Calu3 (cell line): ENCODE data around the gene KRT23. TPM values are rescaled to one million over a fixed set of nuclear protein-coding genes. Genes with fewer than 3 reads are reported as not detected.

Source experiments
- BruUV-seq: library from RNA; stranded (reverse); fragments of 400-500 nt; replicated peaks from 2 replicates; lab custom pipeline; 2021; lab: Mats Ljungman, UMichigan
- CTCF ChIA-PET: fragments of 300-600 bp; sonication (Branson Sonifier 250); formaldehyde crosslinking; loops from one replicate; lab custom pipeline; 2022; ENCODE audit warnings: antibody characterized with exemption; lab: Charles Lee
- DNase-seq: peaks from one replicate; pipeline ENCODE4 v3.0.0; 2022
- H3K27ac Mint-ChIP-seq: one replicate; pipeline ENCODE4 v1.8.0; 2022; ENCODE audit warnings: mixed read lengths; ENCODE audit not compliant: unreplicated experiment
- H3K27me3 Mint-ChIP-seq: one replicate; pipeline ENCODE4 v1.8.0; 2022; ENCODE audit warnings: mixed read lengths; ENCODE audit not compliant: unreplicated experiment
- H3K36me3 Mint-ChIP-seq: one replicate; pipeline ENCODE4 v1.8.0; 2022; ENCODE audit warnings: mild to moderate bottlenecking, moderate library complexity, mixed read lengths; ENCODE audit not compliant: insufficient read depth, unreplicated experiment
- H3K4me1 Mint-ChIP-seq: one replicate; pipeline ENCODE4 v1.8.0; 2022; ENCODE audit warnings: mild to moderate bottlenecking, low read depth, mixed read lengths; ENCODE audit not compliant: unreplicated experiment
- H3K4me3 Mint-ChIP-seq: one replicate; pipeline ENCODE4 v1.8.0; 2022; ENCODE audit warnings: mild to moderate bottlenecking, low read depth, moderate library complexity, mixed read lengths; ENCODE audit not compliant: unreplicated experiment
- H3K9me3 Mint-ChIP-seq: one replicate; pipeline ENCODE4 v1.8.0; 2022; ENCODE audit warnings: low read depth, mixed read lengths; ENCODE audit not compliant: unreplicated experiment
- CTCF ChIP-seq: fragments of 200-600 bp; IDR thresholded peaks from one replicate; pipeline ENCODE4 v1.8.0; 2022; ENCODE audit warnings: antibody characterized with exemption; ENCODE audit not compliant: unreplicated experiment
- intact Hi-C: fragments of 100-400 bp; cut with micrococcal nuclease; formaldehyde crosslinking; loops from one replicate; pipeline ENCODE4 v1.10.0; 2022; ENCODE audit not compliant: unreplicated experiment
- total RNA-seq: library from RNA; stranded (reverse); gene quantifications from 2 replicates; pipeline ENCODE4 v1.2.3, GENCODE V29; 2022

KRT23 gene
- total RNA-seq, 1 experiment from 2014 or later, result 1,389 TPM

- Mint-ChIP-seq H3K4me3 (no peak overlapping the region), H3K27me3 (no peaks in the 10 kb centered on the region), H3K9me3 (peaks cover 3% of the 10 kb centered on the region), H3K4me1 (peaks cover 75% of the 10 kb centered on the region), H3K36me3 (peaks cover 17% of the 10 kb centered on the region), H3K27ac (peak overlapping the region; percentile 41)
- TF ChIP-seq CTCF, result no peak
- CTCF ChIA-PET, result interaction anchor here (0.7 to 1.6 kb wide), 10 partner anchors 10 to 179 kb away, joined by 3 to 8 read pairs (median 4); partner anchors contain the start of genes KRT23, KRTAP1-1, KRTAP3-1 and KRTAP4-6
- no TSS peak for BruUV-seq
- DNase-seq, result no peak
- intact Hi-C loops, result no loop called here
Measured at GRCh38 chr17:40962059-40962561, 24.7 kb upstream of the KRT23 start.

- intact Hi-C loops, result no loop called here
- peak overlapping the region; percentile 41 for H3K27ac Mint-ChIP-seq
- peaks cover 77% of the 10 kb centered on the region for H3K4me1 Mint-ChIP-seq
- CTCF ChIA-PET, result interaction anchor here (0.7 to 1.6 kb wide), 10 partner anchors 9 to 179 kb away, joined by 3 to 8 read pairs (median 4); partner anchors contain the start of genes KRT23, KRTAP1-1, KRTAP3-1 and KRTAP4-6
- DNase-seq, result no peak
- H3K4me3 Mint-ChIP-seq, result no peak overlapping the region
- no TSS peak for BruUV-seq
- H3K36me3 Mint-ChIP-seq, result peaks cover 22% of the 10 kb centered on the region
- peaks cover 3% of the 10 kb centered on the region for H3K9me3 Mint-ChIP-seq
- no peaks in the 10 kb centered on the region for H3K27me3 Mint-ChIP-seq
- no peak for TF ChIP-seq CTCF
Measured at GRCh38 chr17:40961591-40961990, 24.1 kb upstream of the KRT23 start.

- no TSS peak for BruUV-seq
- H3K36me3 Mint-ChIP-seq, result peaks cover 37% of the 10 kb centered on the region
- no peak for TF ChIP-seq CTCF
- no peaks in the 10 kb centered on the region for H3K27me3 Mint-ChIP-seq
- H3K9me3 Mint-ChIP-seq, result peaks cover 3% of the 10 kb centered on the region
- peaks cover 81% of the 10 kb centered on the region for H3K4me1 Mint-ChIP-seq
- intact Hi-C loops, result no loop called here
- no peak for DNase-seq
- no peak overlapping the region for H3K4me3 Mint-ChIP-seq
- H3K27ac Mint-ChIP-seq, result peak overlapping the region; percentile 27
- CTCF ChIA-PET, result interaction anchor here (1.0 to 1.4 kb wide), 4 partner anchors 11 to 287 kb away, joined by 3 to 7 read pairs (median 3); no protein-coding TSS in a partner anchor
Measured at GRCh38 chr17:40960144-40960543, 22.7 kb upstream of the KRT23 start.

GRCh38 chr17:40958086-40958953 lies 20.9 kb upstream of the KRT23 start:
- intact Hi-C loops, result loop anchor here (1.0 to 5.0 kb wide), 4 partner anchors 64 to 174 kb away; partner anchors contain the start of gene KRTAP1-1
- Mint-ChIP-seq H3K4me1 (peaks cover 88% of the 10 kb centered on the region), H3K9me3 (peaks cover 2% of the 10 kb centered on the region), H3K36me3 (peaks cover 49% of the 10 kb centered on the region), H3K27me3 (no peaks in the 10 kb centered on the region), H3K4me3 (peak overlapping the region; percentile 14), H3K27ac (peak overlapping the region; percentile 94)
- peak; percentile 86 for DNase-seq
- CTCF ChIA-PET, result interaction anchor here (0.6 to 4.0 kb wide), 13 partner anchors 11 to 1130 kb away, joined by 3 to 33 read pairs (median 4); partner anchors contain the start of gene KRT23
- TF ChIP-seq CTCF, result no peak
- no TSS peak for BruUV-seq
